ENCODE data around the gene LRRC41. TPM values are rescaled to one million over a fixed set of nuclear protein-coding genes. Genes with fewer than 3 reads are reported as not detected.
A peak's percentile ranks its signal among the peaks of the same experiment; 100 is the strongest.
"Not testable (repeated sequence)": the region's sequence is repeated elsewhere in the genome, so short reads cannot be mapped to it uniquely, and the experiment has no call there.

Gene LRRC41
- total RNA-seq, 1 donor from 2014 or later: 100 TPM

GRCh38 chr1:46244656-46245371 is 58.6 kb downstream of the LRRC41 start:
- no peak overlapping the region for H3K4me3 Mint-ChIP-seq (ENCODE audit: low read depth)
- peak; percentile 19 for TF ChIP-seq CTCF (IDR thresholded peaks at IDR 0.05; ENCODE audit: unreplicated experiment)
- H3K27me3 Mint-ChIP-seq: no peaks in the 10 kb centered on the region
- H3K27ac Mint-ChIP-seq: no peak overlapping the region
- no peaks in the 10 kb centered on the region for H3K9me3 Mint-ChIP-seq (ENCODE audit: low read depth)
- peaks cover 2% of the 10 kb centered on the region for H3K36me3 Mint-ChIP-seq (ENCODE audit: insufficient read depth)
- H3K4me1 Mint-ChIP-seq (ENCODE audit: low read depth): peaks cover 11% of the 10 kb centered on the region
- DNase-seq (ENCODE audit: low spot score, unreplicated experiment): no peak

- not testable (repeated sequence) for H3K9me3 Mint-ChIP-seq (ENCODE audit: low read depth); H3K36me3 Mint-ChIP-seq (ENCODE audit: insufficient read depth); H3K4me1 Mint-ChIP-seq (ENCODE audit: low read depth); H3K27me3 Mint-ChIP-seq; DNase-seq (ENCODE audit: low spot score, unreplicated experiment); H3K27ac Mint-ChIP-seq; H3K4me3 Mint-ChIP-seq (ENCODE audit: low read depth)
These were observed 59.6 kb downstream of the LRRC41 start for GRCh38 chr1:46243831-46244230.

- peaks cover 12% of the 10 kb centered on the region for H3K9me3 Mint-ChIP-seq (ENCODE audit: low read depth)
- no peaks in the 10 kb centered on the region for H3K27me3 Mint-ChIP-seq
- peak overlapping the region; percentile 41 for H3K27ac Mint-ChIP-seq
- DNase-seq (ENCODE audit: low spot score, unreplicated experiment): no peak
- TF ChIP-seq CTCF (IDR thresholded peaks at IDR 0.05; ENCODE audit: unreplicated experiment): no peak
- H3K4me1 Mint-ChIP-seq (ENCODE audit: low read depth): peaks cover 2% of the 10 kb centered on the region
- no peak overlapping the region for H3K4me3 Mint-ChIP-seq (ENCODE audit: low read depth)
- H3K36me3 Mint-ChIP-seq (ENCODE audit: insufficient read depth): peaks cover 6% of the 10 kb centered on the region
These were observed 60.5 kb downstream of the LRRC41 start for GRCh38 chr1:46242918-46243317.

- DNase-seq (ENCODE audit: low spot score, unreplicated experiment); H3K27me3 Mint-ChIP-seq; H3K4me1 Mint-ChIP-seq (ENCODE audit: low read depth); H3K27ac Mint-ChIP-seq; H3K36me3 Mint-ChIP-seq (ENCODE audit: insufficient read depth); H3K4me3 Mint-ChIP-seq (ENCODE audit: low read depth): not testable (repeated sequence)
- H3K9me3 Mint-ChIP-seq (ENCODE audit: low read depth): peaks cover 12% of the 10 kb centered on the region
These were observed 61.7 kb downstream of the LRRC41 start for GRCh38 chr1:46241733-46242132.

GRCh38 chr1:46238865-46239264 is 64.6 kb downstream of the LRRC41 start:
- H3K36me3 Mint-ChIP-seq (ENCODE audit: insufficient read depth); DNase-seq (ENCODE audit: low spot score, unreplicated experiment); H3K4me3 Mint-ChIP-seq (ENCODE audit: low read depth); H3K4me1 Mint-ChIP-seq (ENCODE audit: low read depth); H3K27ac Mint-ChIP-seq; H3K27me3 Mint-ChIP-seq: not testable (repeated sequence)
- H3K9me3 Mint-ChIP-seq (ENCODE audit: low read depth): peaks cover 12% of the 10 kb centered on the region

GRCh38 chr1:46236882-46237281 is 66.5 kb downstream of the LRRC41 start:
- no peaks in the 10 kb centered on the region for H3K27me3 Mint-ChIP-seq
- no peaks in the 10 kb centered on the region for H3K4me1 Mint-ChIP-seq (ENCODE audit: low read depth)
- H3K27ac Mint-ChIP-seq: no peak overlapping the region
- H3K9me3 Mint-ChIP-seq (ENCODE audit: low read depth): peaks cover 12% of the 10 kb centered on the region
- peaks cover 4% of the 10 kb centered on the region for H3K36me3 Mint-ChIP-seq (ENCODE audit: insufficient read depth)
- TF ChIP-seq CTCF (IDR thresholded peaks at IDR 0.05; ENCODE audit: unreplicated experiment): no peak
- DNase-seq (ENCODE audit: low spot score, unreplicated experiment): no peak
- no peak overlapping the region for H3K4me3 Mint-ChIP-seq (ENCODE audit: low read depth)

- not testable (repeated sequence) for DNase-seq (ENCODE audit: low spot score, unreplicated experiment); H3K9me3 Mint-ChIP-seq (ENCODE audit: low read depth); H3K4me1 Mint-ChIP-seq (ENCODE audit: low read depth); H3K27me3 Mint-ChIP-seq; H3K27ac Mint-ChIP-seq; H3K4me3 Mint-ChIP-seq (ENCODE audit: low read depth); H3K36me3 Mint-ChIP-seq (ENCODE audit: insufficient read depth)
These were observed 72.2 kb downstream of the LRRC41 start for GRCh38 chr1:46231231-46231630.

Other genes with a start within 250 kb of the LRRC41 start
- 54.1 and 55.4 TPM in 2 replicates for gene PIK3R3, start 171.0 kb downstream of the LRRC41 start, total RNA-seq
- 4.5 and 8.1 TPM in 2 replicates for gene TSPAN1, start 128.5 kb downstream of the LRRC41 start, total RNA-seq
- not detected in 2 replicates for gene P3R3URF, start 127.1 kb downstream of the LRRC41 start, total RNA-seq
- 101 and 102 TPM in 2 replicates for gene POMGNT1, start 105.2 kb downstream of the LRRC41 start, total RNA-seq
- gene LURAP1, start 100.3 kb downstream of the LRRC41 start, total RNA-seq: 1.2 and 2.0 TPM in 2 replicates
- gene RAD54L, start 55.9 kb downstream of the LRRC41 start, total RNA-seq: 17.0 and 17.3 TPM in 2 replicates
- 221 and 228 TPM in 2 replicates for gene UQCRH, start 82 bp upstream of the LRRC41 start, total RNA-seq
- 25.0 and 30.3 TPM in 2 replicates for gene NSUN4, start 37.2 kb upstream of the LRRC41 start, total RNA-seq
- 36.6 and 38.6 TPM in 2 replicates for gene FAAH, start 90.7 kb upstream of the LRRC41 start, total RNA-seq
- not detected in 2 replicates for gene DMBX1, start 186.2 kb upstream of the LRRC41 start, total RNA-seq
- gene KNCN, start 248.0 kb upstream of the LRRC41 start, total RNA-seq: not detected in 2 replicates